ENCODE data around the gene PIN1.
A peak's percentile ranks its signal among the peaks of the same experiment; 100 is the strongest.
"Not testable (repeated sequence)": the region's sequence is repeated elsewhere in the genome, so short reads cannot be mapped to it uniquely, and the experiment has no call there.

PIN1 gene

GRCh38 chr19:9834726-9835506 is at the start of gene PIN1:
TSS of gene PIN1 (plus strand) at chr19:9835318. CDS start at chr19:9835345, 27 bp downstream.
- peak; percentile 100 for DNase-seq (ENCODE audit: low spot score)

- peak; percentile 94 for DNase-seq (ENCODE audit: low spot score)
These were observed 49.5 kb upstream of the PIN1 start for GRCh38 chr19:9785367-9786331.

DNA sequence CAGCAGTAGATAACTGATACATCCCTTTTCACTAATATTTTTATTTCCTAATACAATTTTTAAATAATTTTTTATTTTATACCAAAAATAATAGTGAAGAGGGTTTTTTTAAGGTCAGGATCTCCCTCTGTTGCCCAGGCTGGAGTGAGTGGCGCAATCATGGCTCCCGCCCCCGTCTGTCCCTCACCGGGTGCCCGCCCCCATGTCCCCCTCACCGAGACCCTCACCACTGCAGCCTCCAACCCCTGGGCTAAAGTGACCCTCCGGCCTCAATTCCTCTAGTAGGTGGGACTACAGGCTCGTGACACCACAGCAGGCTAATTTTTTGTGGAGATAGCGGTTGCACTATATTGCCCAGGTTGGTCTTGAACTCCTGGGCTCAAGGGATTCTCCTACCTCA is 48.8 kb upstream of the PIN1 start:
- no peak for DNase-seq (ENCODE audit: low spot score)

GRCh38 chr19:9786819-9787218 is 48.3 kb upstream of the PIN1 start:
- DNase-seq (ENCODE audit: low spot score), result no peak

GRCh38 chr19:9788604-9789003 is 46.5 kb upstream of the PIN1 start:
- not testable (repeated sequence) for DNase-seq (ENCODE audit: low spot score)

DNA sequence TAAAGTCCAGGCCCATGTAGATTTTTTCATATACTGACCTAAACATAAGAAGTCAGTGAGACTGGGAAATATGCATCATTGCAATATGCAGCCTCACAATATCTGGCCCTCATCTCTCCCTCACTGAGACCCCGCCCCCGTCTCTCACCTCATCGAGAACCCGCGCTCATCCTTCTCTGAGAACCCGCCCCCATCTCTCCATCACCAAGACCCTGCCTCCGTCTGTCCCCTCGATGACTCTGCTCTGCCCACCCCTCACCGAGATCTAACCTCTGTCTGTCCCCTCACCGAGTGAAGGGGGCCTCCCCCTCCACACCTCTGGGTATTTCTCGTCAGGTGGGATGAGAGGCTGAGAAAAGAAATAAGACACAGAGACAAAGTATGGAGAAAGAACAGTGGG is 46.1 kb upstream of the PIN1 start:
- DNase-seq (ENCODE audit: low spot score), result no peak

DNA sequence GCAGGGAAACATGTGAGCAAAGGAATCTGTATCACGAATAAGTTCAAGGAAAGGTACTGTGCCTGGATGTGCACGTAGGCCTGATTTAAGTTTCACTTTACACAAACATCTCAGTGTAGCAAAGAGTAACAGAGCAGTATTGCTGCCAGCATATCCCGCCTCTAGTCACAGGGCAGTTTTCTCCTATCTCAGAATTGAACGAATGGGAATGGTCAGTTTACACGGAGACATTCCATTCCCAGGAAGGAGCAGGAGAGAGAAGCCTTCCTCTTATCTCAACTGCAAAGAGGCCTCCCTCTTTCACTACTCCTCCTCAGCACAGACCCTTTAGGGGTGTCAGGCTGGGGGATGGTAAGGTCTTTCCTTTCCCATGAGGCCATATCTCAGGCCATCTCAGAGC is 45.5 kb upstream of the PIN1 start:
- not testable (repeated sequence) for DNase-seq (ENCODE audit: low spot score)

DNA sequence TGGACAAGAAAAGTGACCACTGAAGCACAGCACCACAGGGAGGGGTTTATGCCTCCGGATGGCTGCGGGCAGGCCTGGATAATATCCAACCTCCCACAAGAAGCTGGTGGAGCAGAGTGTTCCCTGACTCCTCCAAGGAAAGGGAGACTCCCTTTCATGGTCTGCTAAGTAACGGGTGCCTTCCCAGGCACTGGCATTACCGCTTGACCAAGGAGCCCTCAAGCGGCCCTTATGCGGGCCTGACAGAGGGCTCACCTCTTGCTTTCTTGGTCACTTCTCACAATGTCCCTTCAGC is 44.1 kb upstream of the PIN1 start:
- DNase-seq (ENCODE audit: low spot score), result not testable (repeated sequence)

- peak; percentile 94 for DNase-seq (ENCODE audit: low spot score)
These were observed 43.4 kb upstream of the PIN1 start for GRCh38 chr19:9791552-9792205.

GRCh38 chr19:9792206-9793070 is 42.7 kb upstream of the PIN1 start:
- DNase-seq (ENCODE audit: low spot score), result peak; percentile 91

DNA sequence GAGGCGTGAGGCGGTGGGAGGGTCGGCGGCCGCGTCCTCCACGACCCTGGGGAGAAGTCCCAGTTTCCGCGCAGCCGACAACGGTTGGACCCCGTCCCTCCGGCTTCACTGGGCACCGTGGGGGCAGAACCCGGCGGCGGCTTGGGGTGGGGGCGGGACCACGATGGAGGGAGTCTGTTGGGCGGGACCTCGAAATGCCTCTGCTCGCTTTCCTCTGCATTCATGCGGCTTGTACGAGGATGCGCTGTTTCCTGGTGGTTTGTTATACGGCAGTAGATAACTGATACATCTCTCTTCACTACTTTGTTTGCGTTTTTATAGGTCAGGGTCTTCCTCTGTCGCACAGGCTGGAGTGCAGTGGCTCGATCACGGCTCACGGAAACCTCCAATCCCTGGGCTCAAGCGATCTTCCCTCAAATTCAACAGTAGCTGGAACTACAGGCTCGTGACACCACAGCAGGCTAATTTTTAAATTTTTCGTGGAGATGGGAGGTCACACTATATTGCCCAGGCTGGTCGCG is 42.0 kb upstream of the PIN1 start:
- peak; percentile 62 for DNase-seq (ENCODE audit: low spot score)

DNA sequence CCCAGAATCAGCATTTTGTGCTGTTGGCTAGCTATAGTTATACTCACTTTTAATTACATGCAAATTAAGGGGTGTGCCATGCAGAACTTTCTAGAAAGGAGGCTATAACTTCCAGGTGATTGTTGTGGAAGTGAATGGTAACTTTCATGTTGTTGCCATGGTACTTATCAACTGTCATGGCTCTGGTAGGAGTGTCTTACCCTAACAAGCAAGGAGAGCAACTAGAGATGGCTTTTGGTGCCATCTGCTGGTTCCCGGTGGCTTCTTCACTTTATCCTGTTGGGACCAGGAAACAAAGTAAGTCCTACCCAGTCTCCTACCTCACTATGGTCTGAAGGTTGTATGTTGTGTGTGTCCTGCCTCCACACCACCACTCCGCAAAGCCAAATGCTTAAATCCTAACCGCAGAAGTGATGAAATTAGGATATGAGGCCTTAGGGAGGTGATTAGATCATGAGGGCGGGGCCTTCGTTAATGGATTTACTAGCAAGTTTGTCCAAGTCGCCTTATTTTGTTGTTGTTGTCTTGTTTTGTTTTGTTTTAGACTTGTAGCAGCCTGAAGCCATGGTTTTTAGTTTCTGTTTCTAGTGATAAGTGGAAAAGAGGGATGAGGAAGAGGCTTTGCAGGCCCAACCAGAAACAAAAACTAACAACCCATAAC is 38.9 kb upstream of the PIN1 start:
- peak; percentile 94 for DNase-seq (ENCODE audit: low spot score)

DNA sequence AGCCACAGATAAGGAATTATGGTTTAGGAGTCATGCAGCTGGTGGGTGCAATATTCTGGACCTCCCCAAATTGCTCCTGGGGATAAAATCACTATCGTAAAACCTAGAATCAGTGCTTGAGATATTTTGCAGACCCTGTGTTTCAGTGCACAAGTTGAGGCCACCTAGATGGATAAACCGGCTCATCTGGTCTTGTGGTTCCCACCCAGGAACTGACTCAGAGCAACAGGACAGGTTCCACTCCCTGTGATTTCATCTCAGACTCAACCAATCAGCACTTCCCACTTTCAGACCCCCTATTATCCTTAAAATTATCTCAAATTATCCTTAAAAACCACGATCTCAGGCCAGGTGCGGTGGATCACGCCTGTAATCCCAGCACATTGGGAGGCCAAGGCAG is 37.2 kb upstream of the PIN1 start:
- DNase-seq (ENCODE audit: low spot score), result no peak

DNA sequence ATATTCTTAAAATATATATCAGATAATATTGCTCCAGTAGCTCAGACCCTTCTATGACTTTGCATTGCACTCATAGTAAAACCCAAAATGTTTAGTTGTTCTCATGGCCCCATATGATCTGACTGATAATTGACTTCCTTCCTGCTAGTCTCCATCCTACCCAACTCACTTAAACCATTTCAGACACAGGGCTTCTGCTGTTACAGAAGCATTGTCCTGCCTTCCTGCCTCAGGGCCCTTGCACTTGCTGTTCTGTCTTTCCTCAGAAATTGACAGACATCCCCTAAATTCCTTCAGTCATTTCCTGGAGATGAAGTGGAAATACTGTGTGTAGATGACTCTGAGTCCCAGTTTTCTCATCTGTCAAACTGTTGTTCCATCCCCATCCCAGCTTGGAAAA is 36.0 kb upstream of the PIN1 start:
- DNase-seq (ENCODE audit: low spot score), result no peak

DNA sequence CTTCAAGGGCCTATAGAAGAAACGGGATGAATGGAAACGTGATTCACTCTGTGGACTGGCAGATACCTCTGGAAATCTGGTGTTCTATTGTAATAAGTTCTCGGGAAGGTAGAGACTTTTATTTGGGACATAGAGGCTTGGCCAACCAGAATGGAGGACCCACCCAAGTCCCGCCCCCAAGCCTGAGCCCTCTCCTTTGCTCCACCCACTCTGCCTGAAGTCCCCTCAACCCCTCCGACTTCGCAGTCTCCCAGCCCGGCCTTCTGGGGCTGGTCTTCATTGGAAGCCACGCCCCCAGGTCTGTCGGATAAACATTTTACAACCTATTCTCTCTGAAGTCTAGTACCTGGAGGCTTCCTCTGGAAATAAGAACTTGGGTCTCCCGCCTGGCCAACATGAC is 33.1 kb upstream of the PIN1 start:
- no peak for DNase-seq (ENCODE audit: low spot score)

GRCh38 chr19:9806803-9807202 is 28.3 kb upstream of the PIN1 start:
- DNase-seq (ENCODE audit: low spot score), result no peak

- peak; percentile 50 for DNase-seq (ENCODE audit: low spot score)
These were observed 26.0 kb upstream of the PIN1 start for GRCh38 chr19:9808855-9809824.

DNA sequence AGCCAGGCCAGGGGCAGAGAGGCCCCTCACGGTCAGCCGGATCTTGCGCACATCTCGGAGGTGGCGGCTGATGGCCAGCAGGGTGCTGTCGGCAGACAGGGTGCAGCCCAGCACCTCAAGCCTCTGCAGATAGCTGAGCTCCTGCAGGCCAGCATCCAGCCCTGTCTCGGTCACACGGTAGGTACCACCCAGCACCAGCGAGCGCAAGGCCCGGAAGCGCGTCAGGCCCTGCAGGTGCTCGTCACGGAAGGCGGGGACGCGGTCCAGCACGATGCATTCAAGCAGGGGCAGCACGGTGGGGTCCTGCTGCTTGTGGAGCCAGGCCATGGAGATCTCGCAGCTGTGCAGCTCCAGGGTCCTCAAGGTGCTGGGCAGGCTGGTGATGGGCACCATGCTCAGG is 24.0 kb upstream of the PIN1 start:
- DNase-seq (ENCODE audit: low spot score), result no peak

DNA sequence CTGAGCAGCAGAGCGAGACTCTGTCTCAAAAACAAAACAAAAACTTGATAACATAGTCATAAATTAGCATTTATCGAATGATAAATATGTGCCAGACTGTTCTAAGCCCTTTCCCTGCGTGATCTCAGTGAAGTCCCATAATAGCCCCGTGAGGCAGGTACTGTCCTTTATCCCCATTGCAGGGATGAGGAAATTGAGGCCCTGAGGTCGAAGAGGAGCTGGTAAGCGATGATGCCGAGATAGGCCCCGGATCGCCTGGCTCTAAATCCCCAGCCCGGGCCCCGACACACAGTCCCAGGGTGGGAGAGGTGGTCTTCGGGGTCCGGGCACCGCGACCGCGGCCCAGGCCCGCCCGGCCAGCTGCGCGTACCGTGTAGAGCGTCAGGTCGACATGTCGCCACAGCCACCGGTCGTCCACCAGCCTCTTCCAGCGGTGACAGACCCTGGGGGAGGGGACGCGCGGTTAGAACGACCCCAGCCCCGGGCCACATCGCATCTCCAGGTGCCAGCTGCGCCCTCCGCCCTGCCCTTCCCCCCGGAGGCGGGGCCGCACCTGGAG is 16.9 kb upstream of the PIN1 start:
- DNase-seq (ENCODE audit: low spot score), result no peak

Data from CD4-positive, alpha-beta T cell treated with Interleukin-2 at 100 ng/mL for 4 hours (primary cell).